OCI-LY3 (cell line): Measurements from ENCODE around the gene RNF138.

Experiments
- H2AFZ ChIP-seq: fragments of 200-600, 300-600 bp; shearing (Covaris generic); 2 replicates; pipeline ENCODE4 v1.6.0; 2014; ENCODE audit warnings: antibody characterized with exemption, low read depth, low read length
- H3K27ac ChIP-seq: fragments of 200-600, 300-600 bp; sonication (generic); 2 replicates; pipeline ENCODE4 v1.5.1; 2014; ENCODE audit warnings: mild to moderate bottlenecking, low read length, moderate library complexity, mixed read lengths
- H3K27me3 ChIP-seq: fragments of 200-600, 300-600 bp; sonication (generic); 2 replicates; pipeline ENCODE4 v1.6.1; 2014; ENCODE audit warnings: low read depth, low read length, mixed read lengths
- H3K36me3 ChIP-seq: fragments of 200-600, 300-600 bp; sonication (generic); replicated peaks from 2 replicates; pipeline ENCODE3; 2014; ENCODE audit warnings: low read depth, low read length, mixed read lengths
- H3K4me1 ChIP-seq: fragments of 300-600, 200-600 bp; sonication (generic); 2 replicates; pipeline ENCODE4 v1.6.1; 2014; ENCODE audit warnings: low read length, mixed read lengths
- H3K4me2 ChIP-seq: fragments of 200-600, 300-600 bp; sonication (generic); 2 replicates; pipeline ENCODE4 v1.6.1; 2014; ENCODE audit warnings: low read length, mixed read lengths
- H3K4me3 ChIP-seq: fragments of 300-600, 200-600 bp; sonication (generic); 2 replicates; pipeline ENCODE4 v1.5.1; 2014; ENCODE audit warnings: antibody characterized with exemption, mild to moderate bottlenecking, low read length, moderate library complexity
- H3K79me2 ChIP-seq: fragments of 300-600, 200-600 bp; shearing (Covaris generic); 2 replicates; pipeline ENCODE4 v1.6.1; 2014; ENCODE audit warnings: mild to moderate bottlenecking, low read length, mixed read lengths
- H3K9ac ChIP-seq: fragments of 300-600, 200-600 bp; shearing (Covaris generic); 2 replicates; pipeline ENCODE4 v1.6.0; 2014; ENCODE audit warnings: mild to moderate bottlenecking, low read length, moderate library complexity
- H3K9me3 ChIP-seq: fragments of 200-600, 300-600 bp; shearing (Covaris generic); 2 replicates; pipeline ENCODE4 v1.6.1; 2014; ENCODE audit warnings: low read length, mixed read lengths; ENCODE audit not compliant: insufficient read depth
- H4K20me1 ChIP-seq: fragments of 200-600, 300-600 bp; sonication (generic); 2 replicates; pipeline ENCODE4 v1.6.1; 2016; ENCODE audit warnings: low read length, mixed read lengths; ENCODE audit not compliant: insufficient read depth
- CTCF ChIP-seq: fragments of 200-600, 300-600 bp; sonication (generic); IDR thresholded peaks from 2 replicates; pipeline ENCODE4 v1.5.1; 2014; ENCODE audit warnings: antibody characterized with exemption, low read length, low read depth
- EZH2phosphoT487 ChIP-seq: fragments of 200-600 bp; shearing (Covaris generic); IDR thresholded peaks from 2 replicates; pipeline ENCODE4 v1.6.1; 2018; ENCODE audit warnings: antibody characterized with exemption, mixed run types, low read depth

Gene RNF138

GRCh38 chr18:32111706-32112105, 20.0 kb downstream of the RNF138 start:
- TF ChIP-seq EZH2phosphoT487: no peak
- no peak for TF ChIP-seq CTCF
- Histone ChIP-seq H4K20me1 (peaks cover 61% of the 10 kb centered on the region), H3K79me2 (peaks cover 100% of the 10 kb centered on the region), H2AFZ (no peak overlapping the region), H3K36me3 (peaks cover 36% of the 10 kb centered on the region), H3K27me3 (no peaks in the 10 kb centered on the region), H3K4me3 (no peak overlapping the region), H3K4me1 (peaks cover 10% of the 10 kb centered on the region), H3K4me2 (no peak overlapping the region), H3K27ac (no peak overlapping the region), H3K9me3 (no peaks in the 10 kb centered on the region), H3K9ac (no peak overlapping the region)

- H3K36me3 ChIP-seq: peaks cover 44% of the 10 kb centered on the region
- peaks cover 99% of the 10 kb centered on the region for H3K79me2 ChIP-seq
- TF ChIP-seq EZH2phosphoT487: no peak
- TF ChIP-seq CTCF: no peak
Measured at GRCh38 chr18:32112826-32113225, 21.2 kb downstream of the RNF138 start.

GRCh38 chr18:32114293-32114942, 22.7 kb downstream of the RNF138 start:
- Histone ChIP-seq H3K4me2 (no peak overlapping the region), H3K36me3 (peaks cover 43% of the 10 kb centered on the region), H3K79me2 (peaks cover 98% of the 10 kb centered on the region), H2AFZ (no peak overlapping the region), H3K4me1 (peaks cover 7% of the 10 kb centered on the region; the same call in 1 of the 2 replicates), H3K27ac (no peak overlapping the region), H3K27me3 (no peaks in the 10 kb centered on the region), H3K9ac (no peak overlapping the region), H3K9me3 (no peaks in the 10 kb centered on the region), H4K20me1 (peaks cover 40% of the 10 kb centered on the region), H3K4me3 (no peak overlapping the region)
- TF ChIP-seq EZH2phosphoT487: no peak
- no peak for TF ChIP-seq CTCF

More at GRCh38 chr18:32112826-32113225, 21.2 kb downstream of the RNF138 start:
- Histone ChIP-seq H3K27me3 (no peaks in the 10 kb centered on the region), H3K27ac (no peak overlapping the region), H3K4me2 (no peak overlapping the region), H3K9ac (no peak overlapping the region), H3K9me3 (no peaks in the 10 kb centered on the region), H2AFZ (no peak overlapping the region), H4K20me1 (peaks cover 56% of the 10 kb centered on the region), H3K4me3 (no peak overlapping the region), H3K4me1 (peaks cover 7% of the 10 kb centered on the region; the same call in 1 of the 2 replicates)

DNA sequence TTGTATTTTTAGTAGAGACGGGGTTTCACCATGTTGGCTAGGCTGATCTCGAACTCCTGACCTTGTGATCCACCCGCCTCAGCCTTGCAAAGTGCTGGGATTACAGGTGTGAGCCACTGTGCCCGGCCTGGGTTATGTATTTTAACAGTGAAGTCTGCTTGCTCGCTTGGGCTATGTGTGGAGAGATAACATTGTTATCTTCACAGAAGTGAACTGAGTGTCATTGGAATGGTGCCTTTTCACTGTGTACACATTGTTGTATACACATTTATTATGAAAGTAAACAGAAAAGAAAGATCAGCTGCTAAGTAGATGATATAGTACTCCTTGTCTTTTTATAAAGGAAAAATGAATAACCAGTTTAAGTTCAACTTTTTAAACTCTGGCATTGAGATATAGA, 30.4 kb downstream of the RNF138 start:
- H3K36me3 ChIP-seq: peaks cover 41% of the 10 kb centered on the region
- H3K27me3 ChIP-seq: no peaks in the 10 kb centered on the region
- H2AFZ ChIP-seq: no peak overlapping the region
- no peaks in the 10 kb centered on the region for H3K9me3 ChIP-seq
- no peak overlapping the region for H3K27ac ChIP-seq
- H3K4me2 ChIP-seq: no peak overlapping the region
- no peaks in the 10 kb centered on the region for H3K4me1 ChIP-seq
- H3K9ac ChIP-seq: no peak overlapping the region
- H4K20me1 ChIP-seq: no peaks in the 10 kb centered on the region
- TF ChIP-seq CTCF (no peak), EZH2phosphoT487 (no peak)
- H3K4me3 ChIP-seq: no peak overlapping the region
- H3K79me2 ChIP-seq: peaks cover 57% of the 10 kb centered on the region
